GM12872 (cell line): ENCODE measurements around the gene ZNF559.

Experiments
- CTCF ChIP-seq: IDR thresholded peaks from 3 replicates; pipeline ENCODE4 v1.5.1; 2011; ENCODE audit warnings: low read depth, mild to moderate bottlenecking, low read length, moderate library complexity; ENCODE audit not compliant: insufficient read depth

Gene ZNF559

GRCh38 chr19:9342610-9343304 lies 18.8 kb downstream of the ZNF559 start:
- TF ChIP-seq CTCF: no peak

- TF ChIP-seq CTCF: no peak
Observed at GRCh38 chr19:9345005-9345404, 21.0 kb downstream of the ZNF559 start.

- TF ChIP-seq CTCF: no peak
Observed at GRCh38 chr19:9348253-9348652, 24.3 kb downstream of the ZNF559 start.

- no peak for TF ChIP-seq CTCF
Observed at GRCh38 chr19:9348671-9349070, 24.7 kb downstream of the ZNF559 start.

- no peak for TF ChIP-seq CTCF
Observed at GRCh38 chr19:9352505-9352904, 28.5 kb downstream of the ZNF559 start.

GRCh38 chr19:9353011-9353410 lies 29.0 kb downstream of the ZNF559 start:
- no peak for TF ChIP-seq CTCF

- TF ChIP-seq CTCF: no peak
Observed at GRCh38 chr19:9354651-9355050, 30.7 kb downstream of the ZNF559 start.
